HG03097 (cell line): ENCODE measurements around the gene FXYD2.

Experiments
- ATAC-seq: cut with Tn5 transposase; IDR thresholded peaks from one replicate; pipeline ENCODE4 v1.9.1; 2021; ENCODE audit not compliant: unreplicated experiment, low FRiP score

FXYD2 gene

GRCh38 chr11:117805045-117805444 lies 19.5 kb downstream of the FXYD2 start:
- no peak for ATAC-seq

GRCh38 chr11:117803896-117804295 lies 20.6 kb downstream of the FXYD2 start:
- no peak for ATAC-seq

- no peak for ATAC-seq
These were observed 24.9 kb downstream of the FXYD2 start for GRCh38 chr11:117799634-117800033.

GRCh38 chr11:117796872-117797529 lies 27.5 kb downstream of the FXYD2 start, which contains the start of gene DSCAML1:
Gene DSCAML1 (minus strand): TSS chr11:117797216. CDS start chr11:117797079, 137 bp downstream.
- ATAC-seq: no peak

GRCh38 chr11:117796456-117796871 lies 28.1 kb downstream of the FXYD2 start:
- no peak for ATAC-seq

GRCh38 chr11:117795638-117796455 lies 28.7 kb downstream of the FXYD2 start:
- no peak for ATAC-seq

- no peak for ATAC-seq
These were observed 29.5 kb downstream of the FXYD2 start for GRCh38 chr11:117794772-117795629.

- no peak for ATAC-seq
These were observed 30.4 kb downstream of the FXYD2 start for GRCh38 chr11:117794135-117794534.

GRCh38 chr11:117793583-117793982 lies 31.0 kb downstream of the FXYD2 start:
- ATAC-seq: no peak

GRCh38 chr11:117792992-117793391 lies 31.6 kb downstream of the FXYD2 start:
- no peak for ATAC-seq

- ATAC-seq: no peak
These were observed 32.3 kb downstream of the FXYD2 start for GRCh38 chr11:117792241-117792640.

GRCh38 chr11:117790279-117790678 lies 34.3 kb downstream of the FXYD2 start:
- no peak for ATAC-seq

GRCh38 chr11:117789241-117789640 lies 35.3 kb downstream of the FXYD2 start:
- no peak for ATAC-seq

GRCh38 chr11:117786135-117786870 lies 38.2 kb downstream of the FXYD2 start:
- ATAC-seq: no peak

GRCh38 chr11:117782101-117782500 lies 42.4 kb downstream of the FXYD2 start:
- ATAC-seq: no peak

GRCh38 chr11:117781627-117782026 lies 42.9 kb downstream of the FXYD2 start:
- ATAC-seq: no peak

GRCh38 chr11:117780456-117780855 lies 44.1 kb downstream of the FXYD2 start:
- ATAC-seq: no peak

GRCh38 chr11:117774553-117774952 lies 50.0 kb downstream of the FXYD2 start:
- ATAC-seq: no peak

- ATAC-seq: no peak
These were observed 52.2 kb downstream of the FXYD2 start for GRCh38 chr11:117772360-117772759.

- ATAC-seq: no peak
These were observed 52.7 kb downstream of the FXYD2 start for GRCh38 chr11:117771841-117772240.
